Gastrocnemius medialis (tissue), 4 donors: ENCODE results near the gene OAF.

Experiments used
- POLR2A ChIP-seq, 2 donors: fragments of 450-650 bp; IDR thresholded peaks; one replicate each; pipeline ENCODE4 v1.6.1; 2017; ENCODE audit warnings: antibody characterized with exemption in 2 of 2, mild to moderate bottlenecking in 2 of 2, moderate library complexity in 2 of 2
- TF ChIP-seq, protein P1 (sequence below), 5 experiments: fragments of 450-650 bp in 3 of 5; fragments of 200-600 bp in 2 of 5; sonication (generic) in 2 of 5; IDR thresholded peaks in 4 of 5; conservative IDR thresholded peaks in 1 of 5; 1 replicate in 4 of 5; 2 replicates in 1 of 5; pipeline ENCODE4 v1.5.1; 2016 to 2019; ENCODE audit warnings: antibody characterized with exemption in 5 of 5, mild to moderate bottlenecking in 3 of 5, moderate library complexity in 3 of 5

GRCh38 chr11:120178561-120179056 lies 32.2 kb upstream of the OAF start:
- TF ChIP-seq, protein P1, sequence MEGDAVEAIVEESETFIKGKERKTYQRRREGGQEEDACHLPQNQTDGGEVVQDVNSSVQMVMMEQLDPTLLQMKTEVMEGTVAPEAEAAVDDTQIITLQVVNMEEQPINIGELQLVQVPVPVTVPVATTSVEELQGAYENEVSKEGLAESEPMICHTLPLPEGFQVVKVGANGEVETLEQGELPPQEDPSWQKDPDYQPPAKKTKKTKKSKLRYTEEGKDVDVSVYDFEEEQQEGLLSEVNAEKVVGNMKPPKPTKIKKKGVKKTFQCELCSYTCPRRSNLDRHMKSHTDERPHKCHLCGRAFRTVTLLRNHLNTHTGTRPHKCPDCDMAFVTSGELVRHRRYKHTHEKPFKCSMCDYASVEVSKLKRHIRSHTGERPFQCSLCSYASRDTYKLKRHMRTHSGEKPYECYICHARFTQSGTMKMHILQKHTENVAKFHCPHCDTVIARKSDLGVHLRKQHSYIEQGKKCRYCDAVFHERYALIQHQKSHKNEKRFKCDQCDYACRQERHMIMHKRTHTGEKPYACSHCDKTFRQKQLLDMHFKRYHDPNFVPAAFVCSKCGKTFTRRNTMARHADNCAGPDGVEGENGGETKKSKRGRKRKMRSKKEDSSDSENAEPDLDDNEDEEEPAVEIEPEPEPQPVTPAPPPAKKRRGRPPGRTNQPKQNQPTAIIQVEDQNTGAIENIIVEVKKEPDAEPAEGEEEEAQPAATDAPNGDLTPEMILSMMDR (IDR thresholded peaks at IDR 0.05 in 4 of 5, conservative IDR thresholded peaks at IDR 0.05 in 1 of 5) = no peak
- no peak for TF ChIP-seq POLR2A (IDR thresholded peaks at IDR 0.05)
